ENCODE data around the gene STRAP. TPM values are rescaled to one million over a fixed set of nuclear protein-coding genes. Genes with fewer than 3 reads are reported as not detected.
A peak's percentile ranks its signal among the peaks of the same experiment; 100 is the strongest.

Gene STRAP
- total RNA-seq, 1 donor from 2014 or later: 229 TPM

DNA sequence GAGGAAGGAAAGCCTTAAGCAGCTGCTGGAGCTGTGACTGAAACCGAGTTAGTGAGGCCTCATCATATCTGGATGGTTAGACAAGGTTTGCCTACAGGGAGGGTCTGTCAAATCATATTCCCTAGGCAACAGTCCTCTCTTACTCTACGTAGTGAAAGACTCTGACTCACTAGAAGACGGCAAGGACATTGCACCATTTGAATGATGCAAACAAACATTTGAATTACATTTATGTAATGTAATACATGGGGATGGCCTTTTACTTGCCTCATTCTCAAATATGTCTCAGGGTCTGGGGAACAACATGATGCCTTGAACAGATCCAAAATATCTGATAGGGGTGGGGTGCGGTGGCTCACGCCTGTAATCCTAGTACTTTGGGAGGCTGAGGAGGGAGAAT lies 29.8 kb upstream of the STRAP start:
- no peak for DNase-seq (ENCODE audit: low spot score, unreplicated experiment)

DNA sequence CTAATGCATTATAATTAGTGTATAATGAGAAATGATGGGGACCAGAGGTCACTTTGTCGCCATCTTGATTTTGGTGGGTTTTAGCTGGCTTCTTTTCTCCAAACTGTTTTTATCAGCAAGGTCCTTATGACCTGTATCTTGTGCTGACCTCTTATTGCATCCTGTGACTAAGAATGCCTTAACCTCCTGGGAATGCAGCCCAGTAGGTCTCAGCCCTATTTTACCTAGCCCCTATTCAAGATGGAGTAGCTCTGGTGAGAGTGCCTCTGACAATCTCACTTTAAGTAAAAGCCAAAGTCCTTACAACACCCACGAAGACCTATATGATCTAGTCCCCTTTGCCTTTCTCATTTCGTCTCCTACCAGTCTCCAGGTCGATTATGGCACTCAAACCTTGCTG lies 28.3 kb upstream of the STRAP start:
- no peaks in the 10 kb centered on the region for H3K36me3 Mint-ChIP-seq (ENCODE audit: insufficient read depth)
- no peak for DNase-seq (ENCODE audit: low spot score, unreplicated experiment)
- no peaks in the 10 kb centered on the region for H3K4me1 Mint-ChIP-seq (ENCODE audit: low read depth)
- H3K4me3 Mint-ChIP-seq (ENCODE audit: low read depth): no peak overlapping the region
- no peaks in the 10 kb centered on the region for H3K9me3 Mint-ChIP-seq (ENCODE audit: low read depth)
- no peaks in the 10 kb centered on the region for H3K27me3 Mint-ChIP-seq
- H3K27ac Mint-ChIP-seq: no peak overlapping the region
- TF ChIP-seq, protein P1, sequence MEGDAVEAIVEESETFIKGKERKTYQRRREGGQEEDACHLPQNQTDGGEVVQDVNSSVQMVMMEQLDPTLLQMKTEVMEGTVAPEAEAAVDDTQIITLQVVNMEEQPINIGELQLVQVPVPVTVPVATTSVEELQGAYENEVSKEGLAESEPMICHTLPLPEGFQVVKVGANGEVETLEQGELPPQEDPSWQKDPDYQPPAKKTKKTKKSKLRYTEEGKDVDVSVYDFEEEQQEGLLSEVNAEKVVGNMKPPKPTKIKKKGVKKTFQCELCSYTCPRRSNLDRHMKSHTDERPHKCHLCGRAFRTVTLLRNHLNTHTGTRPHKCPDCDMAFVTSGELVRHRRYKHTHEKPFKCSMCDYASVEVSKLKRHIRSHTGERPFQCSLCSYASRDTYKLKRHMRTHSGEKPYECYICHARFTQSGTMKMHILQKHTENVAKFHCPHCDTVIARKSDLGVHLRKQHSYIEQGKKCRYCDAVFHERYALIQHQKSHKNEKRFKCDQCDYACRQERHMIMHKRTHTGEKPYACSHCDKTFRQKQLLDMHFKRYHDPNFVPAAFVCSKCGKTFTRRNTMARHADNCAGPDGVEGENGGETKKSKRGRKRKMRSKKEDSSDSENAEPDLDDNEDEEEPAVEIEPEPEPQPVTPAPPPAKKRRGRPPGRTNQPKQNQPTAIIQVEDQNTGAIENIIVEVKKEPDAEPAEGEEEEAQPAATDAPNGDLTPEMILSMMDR (IDR thresholded peaks at IDR 0.05; ENCODE audit: unreplicated experiment): no peak

More for the DNA sequence above, 29.8 kb upstream of the STRAP start:
- no peaks in the 10 kb centered on the region for H3K27me3 Mint-ChIP-seq
- TF ChIP-seq, protein P1 (IDR thresholded peaks at IDR 0.05; ENCODE audit: unreplicated experiment): no peak
- H3K9me3 Mint-ChIP-seq (ENCODE audit: low read depth): no peaks in the 10 kb centered on the region
- no peak overlapping the region for H3K27ac Mint-ChIP-seq
- no peak overlapping the region for H3K4me3 Mint-ChIP-seq (ENCODE audit: low read depth)
- H3K4me1 Mint-ChIP-seq (ENCODE audit: low read depth): peaks cover 3% of the 10 kb centered on the region
- H3K36me3 Mint-ChIP-seq (ENCODE audit: insufficient read depth): no peaks in the 10 kb centered on the region

DNA sequence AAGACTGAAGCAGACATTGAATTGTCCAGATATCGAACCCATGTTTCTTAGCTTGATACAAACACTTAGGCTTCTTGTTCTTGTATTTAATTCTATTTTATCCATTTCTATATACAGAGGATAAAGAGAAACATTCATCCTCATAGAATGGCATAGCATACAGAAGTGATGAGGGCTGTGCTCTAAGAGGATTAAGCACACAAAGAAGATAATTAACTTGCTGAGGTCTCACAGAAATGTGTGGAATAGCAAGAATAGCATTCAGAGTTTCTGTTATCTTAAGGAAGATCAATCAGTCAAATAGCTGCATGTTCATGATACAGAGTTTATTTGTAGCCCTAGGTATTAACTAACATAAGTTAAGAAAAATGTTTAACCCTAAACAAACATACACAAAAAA lies 27.3 kb upstream of the STRAP start:
- Mint-ChIP-seq H3K27ac (no peak overlapping the region), H3K4me1 (ENCODE audit: low read depth) (no peaks in the 10 kb centered on the region), H3K4me3 (ENCODE audit: low read depth) (no peak overlapping the region), H3K9me3 (ENCODE audit: low read depth) (no peaks in the 10 kb centered on the region), H3K27me3 (no peaks in the 10 kb centered on the region), H3K36me3 (ENCODE audit: insufficient read depth) (no peaks in the 10 kb centered on the region)
- no peak for DNase-seq (ENCODE audit: low spot score, unreplicated experiment)
- TF ChIP-seq, protein P1 (IDR thresholded peaks at IDR 0.05; ENCODE audit: unreplicated experiment): no peak

DNA sequence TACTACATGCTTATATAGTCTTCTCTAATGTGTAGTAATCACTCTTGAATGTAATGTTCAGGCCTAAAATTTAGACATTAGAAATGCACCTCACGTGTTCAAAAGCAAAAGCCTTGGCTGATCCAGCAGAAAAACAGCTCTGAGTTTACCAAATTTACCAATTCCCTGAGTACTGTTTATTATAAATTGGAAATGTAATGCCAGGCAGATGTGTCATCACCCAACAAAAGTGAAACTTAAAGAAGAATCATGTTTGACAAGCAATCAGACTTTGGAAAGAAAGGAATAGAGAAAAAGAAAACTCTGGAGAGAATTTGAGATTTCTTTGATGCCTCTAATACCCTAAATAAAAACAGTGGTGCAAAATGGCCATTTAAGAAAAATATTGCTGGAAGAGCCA lies 26.5 kb upstream of the STRAP start:
- DNase-seq (ENCODE audit: low spot score, unreplicated experiment): no peak
- no peaks in the 10 kb centered on the region for H3K9me3 Mint-ChIP-seq (ENCODE audit: low read depth)

DNA sequence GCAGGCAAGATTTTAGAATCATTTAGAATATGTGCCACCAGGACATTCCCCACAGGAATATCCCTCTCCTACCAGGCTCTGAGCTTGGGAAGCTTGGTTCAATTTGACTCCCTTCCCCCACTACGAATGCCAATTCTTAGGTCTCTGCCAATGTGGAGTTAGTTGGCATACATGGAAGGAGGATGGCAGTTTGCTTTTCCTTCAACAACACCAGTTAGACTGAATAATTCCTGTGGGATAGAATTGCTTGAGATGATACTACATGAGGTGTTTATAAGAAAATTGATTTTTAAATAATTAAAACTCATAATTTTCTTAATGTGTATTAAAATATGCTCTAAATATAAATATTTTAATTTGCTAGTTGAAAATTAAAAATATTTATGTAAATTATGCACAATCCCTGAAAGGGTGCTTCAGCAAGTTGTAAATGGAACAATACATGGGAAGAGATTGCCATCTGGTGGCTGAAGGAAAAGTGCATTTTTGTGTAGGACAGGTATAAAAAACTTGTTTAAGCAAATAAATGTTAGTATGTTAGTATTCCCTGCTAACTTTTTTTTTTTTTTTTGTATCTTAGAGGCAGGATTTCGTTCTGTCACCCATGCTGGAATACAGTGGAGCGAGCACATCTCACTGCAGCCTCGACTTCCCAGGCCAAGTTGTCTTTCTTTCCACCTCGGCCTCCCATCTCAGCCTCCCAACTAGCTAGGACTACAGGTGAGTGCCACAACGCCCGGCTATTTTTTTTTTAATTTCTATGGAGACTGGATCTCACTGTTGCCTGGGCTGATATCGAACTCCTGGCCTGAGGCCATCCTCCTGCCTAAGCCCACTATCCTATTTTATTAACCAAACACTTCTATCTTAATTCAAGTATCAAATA lies 25.8 kb upstream of the STRAP start:
- peak; percentile 39 for DNase-seq (ENCODE audit: low spot score, unreplicated experiment)
- no peaks in the 10 kb centered on the region for H3K4me1 Mint-ChIP-seq (ENCODE audit: low read depth)
- no peaks in the 10 kb centered on the region for H3K27me3 Mint-ChIP-seq
- no peak overlapping the region for H3K27ac Mint-ChIP-seq
- H3K36me3 Mint-ChIP-seq (ENCODE audit: insufficient read depth): no peaks in the 10 kb centered on the region
- no peaks in the 10 kb centered on the region for H3K9me3 Mint-ChIP-seq (ENCODE audit: low read depth)
- H3K4me3 Mint-ChIP-seq (ENCODE audit: low read depth): no peak overlapping the region
- TF ChIP-seq, protein P1 (IDR thresholded peaks at IDR 0.05; ENCODE audit: unreplicated experiment): peak; percentile 99

More for the DNA sequence above, 26.5 kb upstream of the STRAP start:
- H3K4me3 Mint-ChIP-seq (ENCODE audit: low read depth): no peak overlapping the region
- H3K27ac Mint-ChIP-seq: no peak overlapping the region
- TF ChIP-seq, protein P1 (IDR thresholded peaks at IDR 0.05; ENCODE audit: unreplicated experiment): no peak
- H3K4me1 Mint-ChIP-seq (ENCODE audit: low read depth): no peaks in the 10 kb centered on the region
- H3K36me3 Mint-ChIP-seq (ENCODE audit: insufficient read depth): no peaks in the 10 kb centered on the region
- H3K27me3 Mint-ChIP-seq: no peaks in the 10 kb centered on the region

All from progenitor cell of endocrine pancreas (in vitro differentiated cells).